GM18867 (cell line): ENCODE data around the gene SSU72.

ENCODE experiments used
- ATAC-seq: cut with Tn5 transposase; IDR thresholded peaks from one replicate; pipeline ENCODE4 v1.9.1; 2021; ENCODE audit warnings: mild to moderate bottlenecking, moderate library complexity; ENCODE audit not compliant: unreplicated experiment

The SSU72 gene

DNA sequence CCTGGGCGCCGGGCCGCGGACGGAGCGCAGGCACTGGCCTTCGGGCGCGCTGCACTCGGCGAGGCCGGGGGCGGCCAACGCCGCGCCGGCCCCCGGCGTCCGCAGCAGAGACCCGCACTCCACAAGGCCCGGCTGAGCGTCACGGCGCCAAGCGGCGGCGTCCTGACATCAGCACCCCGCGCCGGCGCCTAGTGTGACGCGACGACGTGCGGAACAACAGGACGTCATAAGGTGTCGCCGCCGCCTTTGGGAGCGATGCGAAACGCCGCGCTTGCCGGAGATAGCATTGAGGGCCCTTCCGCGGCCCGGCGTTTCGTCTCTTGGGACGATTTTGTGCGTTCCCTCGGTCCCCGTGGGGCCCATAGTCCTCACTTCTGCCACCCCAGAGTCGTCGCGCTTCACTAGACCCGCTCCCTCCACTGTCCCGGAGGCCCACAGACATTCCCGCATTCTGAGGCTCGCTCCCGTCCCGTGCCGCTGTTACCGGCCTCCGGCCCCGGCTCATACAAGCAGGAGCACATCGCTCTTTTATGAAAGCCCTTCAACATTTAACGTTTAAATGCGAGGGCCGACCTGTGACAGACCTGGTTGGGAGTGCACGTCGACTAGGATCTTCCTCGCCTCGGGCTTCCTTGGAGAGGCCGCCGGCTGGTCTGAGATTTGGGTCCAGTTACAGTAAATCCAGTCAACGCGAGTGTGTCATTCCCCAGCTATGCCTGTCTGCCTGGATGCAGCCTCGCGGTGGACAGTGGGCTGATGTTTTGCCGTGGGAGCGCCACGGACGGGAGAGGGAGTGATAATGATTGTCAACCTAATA is at the start of gene SSU72:
Gene SSU72, minus strand, starts transcription at position 143 of the 817 bp plus-strand sequence. CDS start 306 bp downstream, outside the sequence.
- ATAC-seq = peak; percentile 87

DNA sequence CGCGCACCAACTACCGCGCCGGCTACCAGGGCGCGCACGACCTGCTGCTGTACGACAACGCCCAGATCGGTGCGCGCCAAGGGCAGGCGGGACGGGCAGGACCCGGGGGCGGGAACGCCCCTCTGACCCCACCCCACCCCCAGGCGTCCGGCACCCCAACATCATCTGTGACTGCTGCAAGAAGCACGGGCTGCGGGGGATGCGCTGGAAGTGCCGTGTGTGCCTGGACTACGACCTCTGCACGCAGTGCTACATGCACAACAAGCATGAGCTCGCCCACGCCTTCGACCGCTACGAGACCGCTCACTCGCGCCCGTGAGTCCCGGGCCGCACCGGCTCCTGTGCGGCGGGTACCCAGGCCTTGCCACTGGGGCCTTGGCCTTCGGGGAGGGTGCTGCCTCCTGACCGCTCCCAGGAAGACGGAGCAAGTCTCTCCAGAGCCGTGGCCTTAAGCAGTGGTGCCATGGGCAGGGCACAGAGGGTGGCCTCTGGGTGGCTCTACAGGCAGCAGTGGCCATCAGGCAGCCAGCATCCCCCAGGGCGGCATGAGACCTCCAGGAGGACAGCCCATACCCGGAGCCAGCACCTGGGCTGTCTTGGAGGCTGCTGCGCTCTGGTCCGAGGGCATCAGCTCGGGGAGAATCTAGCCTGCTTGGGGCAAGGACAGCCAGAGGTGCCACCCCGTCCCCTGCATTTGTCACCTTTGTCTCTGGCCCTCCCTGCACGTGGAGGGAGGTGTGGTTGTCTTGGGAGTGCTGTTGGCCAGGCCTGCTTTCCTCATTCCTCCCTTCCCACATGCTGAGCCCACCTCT is 49.2 kb upstream of the SSU72 start:
- ATAC-seq = no peak

DNA sequence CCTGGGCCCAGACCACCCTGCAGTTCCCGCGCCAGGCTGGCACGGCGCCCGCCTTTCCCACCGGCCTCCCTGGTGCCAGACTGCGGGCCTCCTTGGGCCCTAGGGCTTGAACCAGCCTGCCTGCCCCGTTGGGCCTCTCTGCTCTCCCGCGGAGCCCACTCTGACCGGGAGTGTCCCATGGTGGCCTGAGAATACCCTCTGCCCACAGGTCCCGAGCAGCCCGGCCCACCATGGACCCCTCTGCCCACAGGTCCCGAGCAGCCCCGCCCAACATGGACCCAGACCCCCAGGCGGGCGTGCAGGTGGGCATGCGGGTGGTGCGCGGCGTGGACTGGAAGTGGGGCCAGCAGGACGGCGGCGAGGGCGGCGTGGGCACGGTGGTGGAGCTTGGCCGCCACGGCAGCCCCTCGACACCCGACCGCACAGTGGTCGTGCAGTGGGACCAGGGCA is 48.5 kb upstream of the SSU72 start:
- no peak for ATAC-seq

DNA sequence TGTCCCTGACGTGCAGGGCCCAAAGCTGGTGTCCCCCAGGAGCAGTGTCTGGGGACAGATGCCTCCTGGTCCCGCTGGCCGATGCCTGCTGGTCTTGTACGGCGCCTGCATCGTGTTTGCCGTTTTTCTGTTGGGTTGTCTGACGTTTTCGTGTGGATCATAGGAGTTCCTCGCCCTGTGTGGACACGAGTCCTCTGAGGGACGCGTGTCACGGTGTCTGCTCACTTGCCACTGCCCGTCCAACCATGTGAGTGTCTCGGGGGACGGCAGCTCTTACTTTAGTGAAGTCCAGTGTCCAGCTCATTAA is 48.1 kb upstream of the SSU72 start:
- ATAC-seq = no peak

DNA sequence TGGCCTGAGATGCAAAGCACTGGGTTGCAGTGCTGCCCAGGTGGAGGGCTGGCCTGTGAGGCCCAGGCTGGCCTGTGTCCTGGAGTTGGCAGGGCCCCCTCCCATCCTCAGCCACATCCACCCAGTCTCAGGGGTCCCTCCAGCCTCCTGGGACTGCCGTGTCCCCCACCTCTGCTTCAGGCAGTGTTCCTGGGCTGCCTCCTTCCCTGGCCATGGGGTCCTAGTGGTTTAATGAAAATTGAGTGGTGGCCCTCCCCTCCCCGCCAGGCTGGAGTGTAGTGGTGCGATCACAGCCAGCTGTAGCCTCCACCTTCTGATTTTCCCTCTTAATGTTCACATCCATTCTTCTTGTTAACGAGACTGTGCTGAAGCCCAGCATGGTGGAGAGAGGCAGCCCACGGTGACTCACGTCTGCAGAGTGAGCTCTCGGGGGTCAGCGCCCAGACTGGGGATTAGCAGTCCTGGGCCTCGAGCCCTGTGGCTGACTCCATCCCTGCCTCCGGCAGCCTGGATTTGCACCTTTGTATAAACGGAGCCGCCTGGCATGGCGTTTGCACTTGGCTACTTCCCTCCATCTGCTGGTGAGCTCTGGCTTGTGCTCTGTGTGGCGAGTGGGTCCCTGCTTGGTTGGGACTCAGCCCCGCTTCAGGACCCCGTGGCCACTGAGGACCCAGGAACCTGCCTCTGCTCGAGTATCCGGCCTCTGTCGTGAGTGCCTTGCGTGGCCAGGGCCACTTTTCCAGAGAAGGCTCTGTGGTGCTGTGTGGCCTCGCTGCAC is 47.5 kb upstream of the SSU72 start:
- ATAC-seq = no peak

DNA sequence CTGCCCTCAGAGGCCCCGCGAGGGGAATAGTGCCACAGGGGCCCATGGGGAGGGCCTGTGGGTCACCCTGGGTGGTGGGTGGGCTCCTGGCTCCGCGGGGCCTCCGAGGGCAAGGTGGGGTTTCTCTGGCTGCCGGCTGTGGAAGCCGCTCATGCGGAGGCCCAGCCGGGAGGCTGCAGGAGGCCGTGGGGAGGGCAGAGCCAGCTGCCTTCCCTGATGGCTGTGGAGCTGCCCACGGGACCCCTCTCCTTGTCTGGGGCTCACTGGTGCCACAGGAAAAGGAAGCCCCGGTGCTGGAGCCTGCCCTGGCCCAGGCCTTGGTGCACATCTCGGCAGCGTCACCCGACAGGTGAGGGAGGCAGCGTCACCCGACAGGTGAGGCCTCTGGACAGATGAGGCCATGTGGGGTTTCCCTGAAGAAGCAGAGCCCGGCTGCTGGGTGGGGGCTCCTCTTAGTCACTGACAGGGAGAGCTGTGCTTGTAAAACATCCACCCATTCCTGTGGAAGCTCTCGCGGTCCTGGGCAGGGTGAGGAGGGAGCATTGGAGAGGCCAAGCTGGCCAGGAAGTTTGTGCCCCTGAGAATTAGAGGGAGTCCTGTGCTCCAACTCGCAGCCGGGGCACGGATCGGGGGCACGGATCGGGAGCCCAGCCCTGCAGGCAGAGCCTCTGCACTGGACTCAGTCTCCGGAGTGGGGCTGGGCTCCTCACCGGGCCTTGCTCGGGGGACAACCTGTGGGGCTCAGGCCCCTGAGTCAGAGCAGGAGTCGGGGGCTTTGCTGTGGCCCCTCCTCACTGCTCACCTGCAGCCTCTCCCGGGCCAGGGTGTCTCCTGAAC is 46.7 kb upstream of the SSU72 start:
- no peak for ATAC-seq

DNA sequence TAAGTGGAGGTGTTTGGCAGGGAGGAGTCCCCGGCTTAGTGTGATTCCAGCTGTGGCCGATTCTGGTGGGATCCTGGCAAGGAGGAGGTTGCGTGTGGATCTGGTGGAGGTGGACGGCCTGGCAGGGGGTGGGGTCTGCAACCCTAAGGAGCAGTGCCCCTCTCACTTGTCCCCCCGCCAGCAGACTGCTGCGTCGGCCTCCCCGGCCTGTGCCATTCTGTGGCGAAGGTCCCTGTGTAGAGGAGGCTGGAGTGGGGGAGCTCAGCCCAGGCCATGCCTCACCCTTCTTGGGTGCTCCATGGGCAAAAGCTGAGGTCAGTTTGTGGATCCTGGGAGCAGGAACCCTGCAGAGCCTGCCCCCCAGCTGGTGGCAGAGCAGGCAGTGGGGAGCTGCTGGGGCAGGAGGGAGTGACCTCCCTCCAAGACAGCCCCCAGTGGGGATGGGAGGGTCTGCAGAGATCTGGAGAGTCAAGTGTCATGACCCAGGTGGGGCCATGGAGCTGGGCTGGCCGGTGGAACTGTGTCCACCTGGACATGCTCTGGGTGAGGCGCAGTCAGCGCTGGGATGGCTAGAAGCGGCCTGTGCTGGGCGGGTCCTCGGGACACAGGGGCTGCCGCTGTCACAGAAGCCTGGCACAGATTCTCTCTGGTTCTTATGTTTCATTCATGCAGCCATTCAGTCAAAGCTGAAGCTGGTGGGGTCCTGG is 45.9 kb upstream of the SSU72 start:
- no peak for ATAC-seq

DNA sequence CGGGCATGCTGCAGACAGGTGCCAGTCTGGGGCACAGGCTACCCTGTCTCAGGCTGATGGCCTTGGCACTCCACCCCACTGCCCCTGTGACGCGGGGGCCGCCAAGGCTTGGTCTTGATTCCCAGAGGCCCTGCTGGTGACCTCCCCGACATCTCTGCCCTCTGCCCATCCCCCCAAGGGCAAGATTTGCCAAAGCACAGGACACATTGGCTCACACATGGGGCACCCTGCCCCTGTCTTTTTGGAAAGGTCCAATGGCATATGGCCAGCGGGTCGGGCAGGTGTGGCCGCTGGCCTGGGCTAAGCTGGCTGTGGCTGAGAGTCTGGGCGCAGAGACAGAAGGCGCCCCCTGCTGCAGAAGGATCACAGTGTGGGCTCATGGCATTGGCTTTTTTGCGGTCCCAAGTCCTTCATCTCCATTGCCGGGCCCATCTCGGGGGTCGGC is 45.3 kb upstream of the SSU72 start:
- ATAC-seq = no peak

DNA sequence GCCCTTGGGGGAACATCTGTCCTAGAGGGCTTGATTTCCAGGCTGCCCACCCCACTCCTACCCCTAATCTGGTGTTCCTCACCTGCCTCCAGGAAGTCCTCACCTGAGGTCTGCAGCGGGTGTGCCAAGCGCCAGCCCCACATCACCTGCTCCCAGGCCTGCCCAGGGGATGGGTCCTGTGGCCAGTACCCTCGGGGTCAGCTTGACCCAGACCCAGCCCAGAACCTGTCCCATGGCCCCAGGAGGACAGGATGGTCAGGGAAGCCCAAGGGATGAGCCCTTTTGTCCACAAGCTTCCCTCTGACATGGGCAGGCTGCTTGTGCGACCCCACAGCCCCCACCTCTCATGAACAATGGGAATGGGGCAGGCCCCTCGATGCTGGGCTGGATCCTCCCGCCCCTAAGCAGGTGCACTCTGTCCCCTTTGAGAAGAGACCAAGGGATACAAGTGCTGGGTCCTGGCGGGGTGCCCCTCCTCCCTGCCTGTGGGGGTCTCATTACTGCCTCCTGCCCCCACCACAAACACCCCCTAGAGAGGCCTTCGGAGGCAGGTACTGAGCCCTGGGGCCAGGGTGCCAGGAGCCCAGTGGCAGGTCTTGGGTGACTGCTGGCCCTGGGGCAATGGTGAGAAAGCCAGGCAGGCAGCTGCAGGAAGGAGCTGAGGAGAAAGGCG is 43.9 kb upstream of the SSU72 start:
- no peak for ATAC-seq

DNA sequence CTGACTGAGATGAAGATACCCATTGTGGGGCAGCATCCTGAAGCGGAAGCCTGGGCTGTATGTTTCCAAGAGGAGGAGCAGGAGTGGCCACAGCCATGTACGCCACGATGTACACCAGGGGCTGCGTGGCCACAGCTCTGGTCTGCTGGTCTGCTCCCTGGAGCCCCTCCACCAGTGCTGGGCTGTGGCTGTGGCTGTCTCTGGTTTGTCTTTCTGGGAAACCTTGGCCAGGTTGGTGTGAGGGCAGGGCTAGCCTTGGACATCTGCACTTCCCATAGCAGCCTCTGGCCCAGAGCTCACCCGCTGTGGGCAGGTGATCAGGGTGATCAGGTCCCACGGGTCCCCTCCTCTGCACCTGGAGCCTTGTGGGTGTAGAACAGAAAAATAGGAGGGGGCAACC is 43.3 kb upstream of the SSU72 start:
- ATAC-seq = no peak

DNA sequence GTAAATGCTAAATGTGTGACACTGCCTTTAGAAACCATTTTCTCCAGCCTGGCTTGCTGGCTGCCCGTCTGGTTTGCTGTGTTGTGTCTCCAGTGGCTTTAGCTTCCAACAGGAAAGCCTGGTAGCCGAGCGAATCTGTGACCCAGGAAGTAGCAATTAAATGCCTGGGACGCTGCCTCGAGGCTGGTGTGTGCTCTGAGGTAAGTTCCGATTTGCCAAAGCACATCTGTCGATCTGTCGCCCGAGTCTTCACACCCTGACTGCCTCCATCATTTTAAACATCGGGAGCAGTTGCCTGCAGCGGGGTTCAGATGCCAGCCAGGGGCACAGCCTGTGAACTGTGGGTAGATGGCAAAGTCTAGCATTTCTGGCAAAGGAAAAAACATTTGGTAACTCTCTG is 42.9 kb upstream of the SSU72 start:
- no peak for ATAC-seq

DNA sequence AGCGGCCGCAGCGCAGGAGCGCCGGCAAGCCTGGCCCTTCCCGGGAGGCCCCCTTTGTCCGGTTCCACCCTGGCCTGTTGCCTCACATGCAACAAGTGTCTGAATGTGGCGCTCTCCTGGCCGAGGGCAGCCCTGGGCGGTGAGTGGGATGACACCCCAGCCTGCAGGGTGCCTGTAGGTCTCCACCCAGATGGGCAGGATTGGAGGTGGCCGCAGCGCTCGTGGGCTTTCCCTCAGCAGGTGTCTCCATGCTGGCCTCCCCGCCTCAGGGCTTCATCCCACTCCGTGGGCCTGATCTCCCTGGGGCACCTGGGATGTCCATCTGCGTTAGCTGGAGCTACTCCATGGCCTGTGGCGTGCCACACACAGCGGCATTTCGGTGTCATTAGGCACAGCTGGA is 42.2 kb upstream of the SSU72 start:
- ATAC-seq = no peak

DNA sequence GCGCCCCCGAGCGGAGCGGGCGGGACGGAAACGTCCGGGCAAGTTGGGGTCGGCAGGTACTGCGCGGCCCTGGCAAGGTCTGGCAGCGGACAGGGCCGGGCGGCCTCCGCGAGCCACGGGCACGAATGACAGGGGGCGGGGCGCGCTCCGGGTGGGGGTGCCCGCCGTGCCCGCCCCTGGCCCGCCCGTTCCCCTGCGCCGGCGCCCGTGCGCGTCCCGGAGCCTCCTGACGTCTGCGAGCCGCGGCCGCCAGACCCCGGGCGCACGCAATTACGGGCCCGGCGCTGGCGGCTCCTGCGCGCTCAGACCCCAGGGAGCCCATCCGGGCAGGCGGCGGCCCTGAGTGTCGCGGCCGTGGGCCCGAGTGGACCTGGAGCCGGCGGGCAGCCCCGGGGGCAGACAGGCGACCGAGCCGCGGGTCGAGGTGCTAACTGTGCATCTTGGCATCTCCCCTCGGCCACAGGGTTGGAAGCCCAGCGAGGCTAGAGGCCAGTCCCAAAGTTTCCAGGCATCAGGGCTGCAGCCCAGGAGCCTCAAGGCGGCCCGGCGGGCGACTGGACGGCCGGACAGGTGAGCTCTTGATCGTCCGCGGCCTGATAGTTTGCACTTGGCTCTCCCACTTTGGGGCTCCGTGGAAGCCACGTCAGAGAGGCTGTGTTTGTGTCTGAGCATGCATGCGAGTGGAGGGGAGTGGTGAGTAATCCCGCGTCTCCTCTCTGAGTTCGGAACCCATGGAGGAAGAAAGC is 41.6 kb upstream of the SSU72 start:
- peak; percentile 10 for ATAC-seq

DNA sequence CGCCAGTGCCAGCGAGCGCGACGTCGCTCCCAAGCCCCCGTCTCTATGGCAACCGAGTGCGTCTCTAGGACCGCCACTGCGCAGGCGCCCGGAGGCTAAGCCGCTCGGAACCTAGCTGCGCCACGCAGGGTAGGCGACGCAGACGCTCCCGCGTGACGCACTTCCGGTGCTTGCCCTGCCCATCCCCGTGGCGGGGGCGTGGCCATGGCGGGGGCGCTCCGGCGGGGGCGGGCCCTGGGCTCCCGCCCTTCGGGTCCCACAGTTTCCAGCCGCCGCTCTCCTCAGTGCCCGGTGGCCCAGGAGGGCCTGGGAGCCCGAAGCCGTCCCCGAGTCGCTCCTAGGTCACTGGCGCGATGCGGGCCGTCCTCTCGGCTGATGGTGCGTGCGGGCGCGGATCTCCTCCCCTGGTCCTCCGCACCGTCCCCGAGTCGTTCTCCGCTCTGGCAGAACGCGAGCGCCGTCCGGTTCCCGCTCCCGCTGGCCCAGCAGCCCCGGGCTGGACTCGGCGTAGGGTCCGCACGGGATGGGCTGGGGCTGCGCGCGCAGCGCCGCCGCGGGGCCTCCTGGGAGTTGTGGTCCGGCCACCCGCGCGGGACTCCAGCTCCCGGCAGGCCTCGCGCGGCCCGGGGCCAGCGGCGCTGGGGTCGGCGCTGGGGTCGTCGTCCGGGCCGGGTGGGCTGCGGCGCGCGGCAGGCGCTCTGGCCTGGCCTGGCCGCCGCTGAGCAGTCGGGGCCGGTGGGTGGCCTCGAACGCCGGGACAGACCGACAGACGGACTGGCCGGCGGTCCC is 40.8 kb upstream of the SSU72 start, which contains the start of gene MIB2:
Gene MIB2, plus strand, starts transcription at position 245 of the 789 bp plus-strand sequence. CDS start 7,953 bp downstream, outside the sequence.
- peak; percentile 78 for ATAC-seq

DNA sequence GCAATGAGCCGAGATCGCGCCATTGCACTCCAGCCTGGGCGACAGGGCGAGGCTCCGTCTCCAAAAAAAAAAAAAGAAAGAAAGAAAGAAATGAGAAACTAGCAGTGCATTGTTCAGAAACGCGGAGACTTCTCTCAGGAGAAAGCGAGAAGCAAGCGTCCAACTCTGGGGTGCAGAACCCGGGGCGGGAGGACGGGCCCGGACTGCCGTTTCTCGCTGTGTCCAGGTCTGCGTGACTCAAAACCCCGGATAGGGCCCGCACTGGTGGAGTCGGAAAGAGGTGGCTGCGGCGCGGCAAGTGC is 40.2 kb upstream of the SSU72 start:
- no peak for ATAC-seq

DNA sequence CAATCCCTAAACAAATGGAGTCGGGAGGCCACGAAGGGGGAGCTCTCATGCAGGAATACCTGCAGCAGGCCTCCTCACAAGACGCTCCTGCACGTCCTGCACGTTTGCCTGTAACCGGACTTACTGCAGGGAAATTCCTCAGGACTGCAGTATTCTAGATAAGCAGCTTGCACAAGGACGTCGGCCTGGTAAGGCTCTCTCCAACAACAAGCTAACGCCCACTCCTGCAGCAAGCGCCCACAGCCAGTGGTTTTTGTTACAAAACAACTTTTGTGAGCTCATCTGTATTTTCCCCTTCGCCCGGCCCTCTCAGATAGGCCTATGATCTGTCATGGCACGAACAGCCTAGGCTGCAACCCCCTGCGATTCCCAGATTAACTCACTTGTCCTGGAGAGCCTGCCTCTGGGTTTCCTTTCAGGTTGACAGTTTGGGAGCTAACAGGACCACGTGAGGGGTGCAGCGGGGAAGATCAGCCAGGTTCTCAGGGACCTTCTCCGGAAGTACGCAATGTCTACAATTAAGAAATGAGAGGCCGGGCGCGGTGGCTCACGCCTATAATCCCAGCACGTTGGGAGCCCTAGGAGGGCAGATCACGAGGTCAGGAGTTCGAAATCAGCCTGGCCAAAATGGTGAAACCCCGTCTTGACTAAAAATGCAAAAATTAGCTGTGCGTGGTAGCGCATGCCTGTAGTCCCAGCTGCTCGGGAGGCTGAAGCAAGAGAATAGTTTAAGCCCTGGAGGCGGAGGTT is 39.7 kb upstream of the SSU72 start:
- ATAC-seq = no peak

DNA sequence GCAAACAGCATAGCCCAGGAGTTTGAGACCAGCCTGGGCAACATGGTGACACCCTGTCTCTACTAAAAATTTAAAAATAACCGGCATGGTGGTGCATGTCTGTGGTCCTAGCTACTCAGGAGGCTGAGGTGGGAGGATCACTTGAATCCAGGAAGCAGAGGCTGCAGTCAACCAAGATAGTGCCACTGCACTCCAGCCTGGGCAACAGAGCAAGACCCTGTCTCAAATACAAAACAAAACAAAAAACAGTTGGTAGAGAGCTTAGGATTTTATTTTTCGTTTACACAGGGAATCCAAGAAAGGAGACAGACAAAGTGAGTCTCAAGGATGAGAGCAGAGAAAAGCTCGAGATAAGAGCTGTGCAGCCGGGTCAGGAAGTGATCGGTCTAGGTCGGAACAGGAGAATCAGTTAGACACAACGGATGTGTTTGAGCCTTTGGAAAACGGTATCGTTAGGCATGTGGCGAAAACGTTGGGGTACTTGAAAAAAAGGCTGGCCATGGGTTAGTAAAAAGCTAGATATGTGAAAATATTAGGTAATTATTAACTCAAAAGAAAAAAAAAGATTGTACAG is 38.9 kb upstream of the SSU72 start:
- no peak for ATAC-seq
